Epithelial cell of esophagus (primary cell): ENCODE results near the gene MICAL1.

Source experiments
- DNase-seq: peaks from one replicate; pipeline ENCODE4 v3.0.0; 2010; ENCODE audit warnings: low read depth
- H3K4me3 ChIP-seq: 2 replicates; pipeline ENCODE4 v1.5.1; 2011; ENCODE audit warnings: mild to moderate bottlenecking, low read length, control low read depth
- TF ChIP-seq, protein P1 (sequence below): IDR thresholded peaks from 2 replicates; pipeline ENCODE4 v1.5.1; 2011; ENCODE audit warnings: low read depth, mild to moderate bottlenecking, low read length, control low read depth, inconsistent platforms; ENCODE audit not compliant: insufficient read depth; ENCODE audit errors: missing control alignments

MICAL1 gene, protein sequence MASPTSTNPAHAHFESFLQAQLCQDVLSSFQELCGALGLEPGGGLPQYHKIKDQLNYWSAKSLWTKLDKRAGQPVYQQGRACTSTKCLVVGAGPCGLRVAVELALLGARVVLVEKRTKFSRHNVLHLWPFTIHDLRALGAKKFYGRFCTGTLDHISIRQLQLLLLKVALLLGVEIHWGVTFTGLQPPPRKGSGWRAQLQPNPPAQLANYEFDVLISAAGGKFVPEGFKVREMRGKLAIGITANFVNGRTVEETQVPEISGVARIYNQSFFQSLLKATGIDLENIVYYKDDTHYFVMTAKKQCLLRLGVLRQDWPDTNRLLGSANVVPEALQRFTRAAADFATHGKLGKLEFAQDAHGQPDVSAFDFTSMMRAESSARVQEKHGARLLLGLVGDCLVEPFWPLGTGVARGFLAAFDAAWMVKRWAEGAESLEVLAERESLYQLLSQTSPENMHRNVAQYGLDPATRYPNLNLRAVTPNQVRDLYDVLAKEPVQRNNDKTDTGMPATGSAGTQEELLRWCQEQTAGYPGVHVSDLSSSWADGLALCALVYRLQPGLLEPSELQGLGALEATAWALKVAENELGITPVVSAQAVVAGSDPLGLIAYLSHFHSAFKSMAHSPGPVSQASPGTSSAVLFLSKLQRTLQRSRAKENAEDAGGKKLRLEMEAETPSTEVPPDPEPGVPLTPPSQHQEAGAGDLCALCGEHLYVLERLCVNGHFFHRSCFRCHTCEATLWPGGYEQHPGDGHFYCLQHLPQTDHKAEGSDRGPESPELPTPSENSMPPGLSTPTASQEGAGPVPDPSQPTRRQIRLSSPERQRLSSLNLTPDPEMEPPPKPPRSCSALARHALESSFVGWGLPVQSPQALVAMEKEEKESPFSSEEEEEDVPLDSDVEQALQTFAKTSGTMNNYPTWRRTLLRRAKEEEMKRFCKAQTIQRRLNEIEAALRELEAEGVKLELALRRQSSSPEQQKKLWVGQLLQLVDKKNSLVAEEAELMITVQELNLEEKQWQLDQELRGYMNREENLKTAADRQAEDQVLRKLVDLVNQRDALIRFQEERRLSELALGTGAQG

DNA sequence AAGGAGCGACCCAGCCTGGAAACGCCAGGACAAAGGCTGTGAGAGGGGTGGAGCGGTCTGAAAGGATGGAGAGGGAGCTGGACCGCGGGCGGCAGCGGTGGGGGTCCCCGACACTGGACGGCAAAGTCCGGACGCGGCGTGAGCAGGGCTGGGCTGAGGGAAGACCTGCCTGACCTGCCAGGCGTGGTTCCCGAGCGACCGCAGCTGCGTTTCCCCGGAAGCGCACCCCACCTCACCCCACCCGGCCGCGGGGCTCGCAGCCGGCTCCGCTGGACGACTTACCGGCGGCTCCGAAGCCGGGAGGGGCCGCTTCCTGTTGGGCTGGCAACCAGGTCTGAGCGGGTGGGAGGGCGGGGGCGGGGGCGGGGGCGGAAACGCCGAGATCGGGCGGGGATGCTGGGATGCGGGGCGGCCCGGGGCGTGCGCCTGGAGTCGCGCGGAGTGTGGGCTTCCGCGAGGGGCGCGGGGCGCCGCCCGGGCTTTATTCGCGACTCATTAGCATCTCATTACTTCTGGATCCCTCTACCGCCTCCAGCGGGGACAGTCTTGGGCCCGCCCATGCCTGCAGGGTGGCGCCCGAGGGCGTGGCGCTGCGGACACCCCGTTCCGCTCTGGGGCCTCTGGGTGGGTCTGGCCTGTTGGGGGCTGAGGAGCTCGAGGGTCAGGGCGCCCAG lies at the start of gene MICAL1:
Gene MICAL1, minus strand, starts transcription at position 336 of the 674 bp plus-strand sequence. CDS start 1,576 bp downstream, outside the sequence.
- peak; percentile 56 for DNase-seq
- H3K4me3 ChIP-seq, result peak within 1 kb of the TSS; percentile 64
- TF ChIP-seq, protein P1, sequence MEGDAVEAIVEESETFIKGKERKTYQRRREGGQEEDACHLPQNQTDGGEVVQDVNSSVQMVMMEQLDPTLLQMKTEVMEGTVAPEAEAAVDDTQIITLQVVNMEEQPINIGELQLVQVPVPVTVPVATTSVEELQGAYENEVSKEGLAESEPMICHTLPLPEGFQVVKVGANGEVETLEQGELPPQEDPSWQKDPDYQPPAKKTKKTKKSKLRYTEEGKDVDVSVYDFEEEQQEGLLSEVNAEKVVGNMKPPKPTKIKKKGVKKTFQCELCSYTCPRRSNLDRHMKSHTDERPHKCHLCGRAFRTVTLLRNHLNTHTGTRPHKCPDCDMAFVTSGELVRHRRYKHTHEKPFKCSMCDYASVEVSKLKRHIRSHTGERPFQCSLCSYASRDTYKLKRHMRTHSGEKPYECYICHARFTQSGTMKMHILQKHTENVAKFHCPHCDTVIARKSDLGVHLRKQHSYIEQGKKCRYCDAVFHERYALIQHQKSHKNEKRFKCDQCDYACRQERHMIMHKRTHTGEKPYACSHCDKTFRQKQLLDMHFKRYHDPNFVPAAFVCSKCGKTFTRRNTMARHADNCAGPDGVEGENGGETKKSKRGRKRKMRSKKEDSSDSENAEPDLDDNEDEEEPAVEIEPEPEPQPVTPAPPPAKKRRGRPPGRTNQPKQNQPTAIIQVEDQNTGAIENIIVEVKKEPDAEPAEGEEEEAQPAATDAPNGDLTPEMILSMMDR, result no peak

DNA sequence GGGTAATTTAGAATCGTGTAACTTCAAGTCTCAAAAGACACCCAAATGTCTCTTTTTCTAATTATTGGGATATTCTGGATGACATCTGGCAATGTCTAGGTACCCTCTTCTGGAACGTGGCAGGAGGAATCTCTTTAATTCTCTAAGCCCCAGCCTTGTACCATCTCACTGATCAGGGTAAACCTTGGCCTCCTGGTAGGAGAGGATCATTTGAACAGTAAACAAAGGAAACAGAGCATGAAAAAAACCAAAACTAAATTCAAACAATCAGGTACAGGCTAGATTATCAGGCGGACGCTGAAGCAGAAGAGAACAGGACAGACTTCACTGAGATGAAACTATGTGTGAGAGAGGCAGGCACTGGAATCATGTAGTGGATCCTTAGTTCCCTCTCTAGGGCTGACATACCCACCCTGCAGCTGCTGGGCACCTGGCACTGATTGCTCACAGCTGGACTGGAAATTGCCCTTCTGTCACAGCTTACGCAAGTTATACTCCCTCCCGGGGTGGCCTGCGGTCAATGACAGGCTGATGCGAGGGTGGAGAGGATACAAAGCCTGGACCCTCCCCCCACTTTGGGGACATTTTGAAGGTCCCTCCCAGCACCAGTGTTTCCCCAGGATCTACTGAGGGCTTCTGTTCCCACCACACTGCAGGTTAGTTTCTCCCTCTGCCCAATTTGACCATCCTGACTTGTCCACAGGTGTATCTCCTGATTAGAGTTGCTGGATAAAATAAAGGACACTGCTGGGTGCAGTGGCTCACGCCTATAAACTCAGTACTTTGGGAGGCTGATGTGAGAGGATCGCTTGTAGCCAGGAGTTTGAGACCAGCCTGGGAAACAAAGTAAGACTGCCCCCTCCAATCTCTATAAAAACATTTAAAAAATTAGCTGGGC lies 48.0 kb upstream of the MICAL1 start:
- TF ChIP-seq, protein P1, result no peak
- DNase-seq, result no peak

DNA sequence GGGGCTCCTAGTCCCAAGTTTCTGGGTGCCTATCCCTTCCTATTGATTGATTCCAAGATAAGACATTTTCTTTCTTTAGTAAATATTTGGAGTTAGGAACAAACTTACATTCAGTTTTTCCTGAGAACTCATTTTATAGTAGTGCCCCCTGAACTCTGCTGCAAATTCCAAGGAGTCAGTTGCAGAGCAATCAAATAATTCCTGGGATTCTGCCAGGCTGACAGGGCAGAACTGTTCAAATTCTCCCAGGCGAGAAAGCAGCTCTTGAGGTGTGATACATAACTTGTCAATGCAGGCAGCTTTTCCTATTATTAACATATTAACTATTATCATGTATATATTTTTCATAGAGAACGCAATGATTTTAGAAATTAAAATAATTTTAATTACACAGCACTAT lies 43.4 kb upstream of the MICAL1 start:
- H3K4me3 ChIP-seq, result no peak overlapping the region
- no peak for DNase-seq
- TF ChIP-seq, protein P1, result no peak

More for the DNA sequence above, 48.0 kb upstream of the MICAL1 start:
- H3K4me3 ChIP-seq, result no peak overlapping the region

DNA sequence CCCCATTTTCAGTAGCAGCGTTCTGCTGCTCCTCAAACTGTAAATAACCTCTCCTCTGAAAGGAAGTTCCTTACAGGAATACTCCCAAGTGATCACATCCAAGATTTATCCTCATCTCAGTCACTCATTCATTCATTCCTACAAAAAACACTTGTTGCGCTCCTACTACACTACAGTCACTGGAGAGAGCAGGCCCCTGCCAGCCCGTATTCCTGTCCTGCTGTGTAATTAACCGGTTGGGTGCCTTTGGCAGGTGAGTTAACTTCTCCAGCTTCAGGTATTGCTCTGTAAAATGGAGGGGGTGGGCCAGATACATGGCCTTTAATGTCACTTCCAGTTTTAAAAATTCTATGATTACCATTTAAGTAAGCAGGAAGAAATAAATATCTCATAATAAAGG lies 42.5 kb upstream of the MICAL1 start:
- no peak for DNase-seq
- TF ChIP-seq, protein P1, result no peak
- no peak overlapping the region for H3K4me3 ChIP-seq

DNA sequence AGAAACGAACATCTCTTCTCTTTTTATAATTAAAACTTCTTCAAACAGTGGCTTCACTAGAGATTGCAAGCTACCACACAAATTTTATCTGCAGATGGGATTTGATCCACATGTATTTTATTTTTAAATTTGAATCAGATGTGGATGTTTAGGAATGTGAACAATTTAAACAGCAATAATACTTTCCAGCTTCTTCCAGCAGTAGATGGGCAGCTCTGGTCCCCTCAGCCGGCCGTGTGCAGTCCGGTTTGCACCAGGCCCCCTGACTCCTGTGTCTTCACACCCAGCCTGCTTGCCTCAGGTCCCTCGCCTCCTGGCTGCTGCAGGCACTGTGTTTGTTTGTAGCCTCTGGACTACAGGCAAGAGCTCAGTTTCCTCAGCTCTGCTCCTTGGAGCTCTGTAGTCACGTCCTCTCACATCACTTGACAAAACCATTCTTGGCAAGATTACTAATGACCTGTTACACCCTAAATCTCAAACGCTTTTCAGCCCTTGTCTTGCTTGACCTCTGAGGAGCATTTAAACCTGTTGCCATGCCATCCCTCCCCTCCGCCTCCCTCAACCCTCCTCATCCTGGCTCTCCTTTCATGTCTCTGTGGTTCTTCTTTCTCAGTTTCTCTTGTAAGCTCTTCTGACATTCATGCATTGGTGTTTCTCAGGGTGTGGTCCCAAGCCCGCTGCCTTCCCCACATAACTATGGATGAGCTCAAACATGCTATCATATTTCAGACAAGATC lies 40.6 kb upstream of the MICAL1 start:
- TF ChIP-seq, protein P1, result no peak
- no peak overlapping the region for H3K4me3 ChIP-seq
- DNase-seq, result no peak
